ENCODE results near the gene DRD4.

DNA sequence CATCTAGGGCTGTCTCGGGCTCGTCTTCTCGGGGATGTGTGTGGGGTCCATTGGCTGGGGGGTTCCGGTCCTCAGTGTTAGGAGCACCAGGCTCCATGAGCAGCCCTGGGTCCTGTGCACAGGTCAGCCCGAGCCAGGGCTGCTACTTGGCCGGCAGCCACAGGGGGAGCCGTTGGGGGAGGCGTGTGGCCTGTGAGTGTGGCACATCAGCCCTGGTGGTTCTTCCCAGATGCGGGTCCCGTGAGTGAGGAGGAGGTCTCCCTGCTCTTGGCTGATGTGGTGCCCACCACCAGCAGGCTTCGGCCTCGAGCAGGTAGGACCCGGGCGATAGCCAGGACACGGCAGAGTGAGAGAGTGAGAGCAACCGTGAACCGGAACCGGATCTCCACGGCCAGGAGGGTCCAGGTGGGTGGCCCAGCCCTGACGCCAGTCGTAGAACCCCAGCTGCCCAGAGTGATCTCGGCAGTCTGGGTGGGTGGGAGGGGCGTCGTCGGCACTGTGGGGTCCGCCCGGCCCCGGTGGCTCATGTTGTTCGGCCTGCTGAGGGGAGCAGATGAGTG, 39.8 kb upstream of the DRD4 start:
- TF ChIP-seq, protein P1, sequence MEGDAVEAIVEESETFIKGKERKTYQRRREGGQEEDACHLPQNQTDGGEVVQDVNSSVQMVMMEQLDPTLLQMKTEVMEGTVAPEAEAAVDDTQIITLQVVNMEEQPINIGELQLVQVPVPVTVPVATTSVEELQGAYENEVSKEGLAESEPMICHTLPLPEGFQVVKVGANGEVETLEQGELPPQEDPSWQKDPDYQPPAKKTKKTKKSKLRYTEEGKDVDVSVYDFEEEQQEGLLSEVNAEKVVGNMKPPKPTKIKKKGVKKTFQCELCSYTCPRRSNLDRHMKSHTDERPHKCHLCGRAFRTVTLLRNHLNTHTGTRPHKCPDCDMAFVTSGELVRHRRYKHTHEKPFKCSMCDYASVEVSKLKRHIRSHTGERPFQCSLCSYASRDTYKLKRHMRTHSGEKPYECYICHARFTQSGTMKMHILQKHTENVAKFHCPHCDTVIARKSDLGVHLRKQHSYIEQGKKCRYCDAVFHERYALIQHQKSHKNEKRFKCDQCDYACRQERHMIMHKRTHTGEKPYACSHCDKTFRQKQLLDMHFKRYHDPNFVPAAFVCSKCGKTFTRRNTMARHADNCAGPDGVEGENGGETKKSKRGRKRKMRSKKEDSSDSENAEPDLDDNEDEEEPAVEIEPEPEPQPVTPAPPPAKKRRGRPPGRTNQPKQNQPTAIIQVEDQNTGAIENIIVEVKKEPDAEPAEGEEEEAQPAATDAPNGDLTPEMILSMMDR (IDR thresholded peaks at IDR 0.05; ENCODE audit: poor library complexity), result no peak
- TF ChIP-seq EZH2phosphoT487 (IDR thresholded peaks at IDR 0.05; ENCODE audit: low read depth, severe bottlenecking, unreplicated experiment), result no peak
